GM12872 (cell line): Measurements from ENCODE around the gene SLC44A5.

Experiments
- CTCF ChIP-seq: IDR thresholded peaks from 3 replicates; pipeline ENCODE4 v1.5.1; 2011; ENCODE audit warnings: low read depth, mild to moderate bottlenecking, low read length, moderate library complexity; ENCODE audit not compliant: insufficient read depth

Gene SLC44A5

GRCh38 chr1:75415187-75415586 lies 195.7 kb downstream of the SLC44A5 start:
- TF ChIP-seq CTCF = no peak

DNA sequence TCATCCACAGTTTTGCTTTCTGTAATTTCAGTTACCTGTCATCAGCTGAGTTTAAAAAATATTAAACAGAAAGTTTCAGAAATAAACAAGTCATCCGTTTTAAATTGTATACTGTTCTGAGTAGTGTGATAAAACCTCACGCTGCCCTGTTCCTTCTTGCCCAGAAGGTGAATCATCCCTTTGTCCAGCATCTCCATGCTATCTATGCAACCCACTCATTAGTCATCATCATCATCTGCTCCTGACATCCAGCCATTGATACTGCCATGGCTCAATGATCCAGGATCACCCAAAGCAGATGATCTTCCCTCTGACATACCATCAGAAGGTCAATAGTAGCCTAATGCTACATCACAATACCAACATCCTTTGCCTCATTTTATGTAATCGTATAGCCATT lies 198.3 kb downstream of the SLC44A5 start:
- no peak for TF ChIP-seq CTCF

GRCh38 chr1:75400716-75401115 lies 210.2 kb downstream of the SLC44A5 start:
- TF ChIP-seq CTCF = no peak

DNA sequence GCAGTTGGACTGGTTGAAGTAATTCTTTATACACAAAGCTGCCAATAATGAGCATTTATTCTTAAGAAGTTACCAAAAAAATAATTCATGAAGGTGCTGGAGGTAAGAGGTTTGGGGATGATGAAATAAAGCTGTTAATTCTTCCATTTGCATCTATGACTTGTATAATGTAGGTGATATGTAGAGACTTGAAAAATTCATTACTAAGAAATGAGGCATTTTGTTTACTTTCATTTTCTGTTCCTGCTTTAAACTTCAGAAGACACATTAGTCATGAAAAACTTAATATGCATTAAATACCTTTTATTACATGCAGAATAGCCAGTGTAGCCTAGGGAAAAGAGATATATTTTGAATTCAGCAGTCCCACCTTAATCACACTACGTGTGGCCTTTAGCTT lies 214.2 kb downstream of the SLC44A5 start:
- TF ChIP-seq CTCF = no peak

DNA sequence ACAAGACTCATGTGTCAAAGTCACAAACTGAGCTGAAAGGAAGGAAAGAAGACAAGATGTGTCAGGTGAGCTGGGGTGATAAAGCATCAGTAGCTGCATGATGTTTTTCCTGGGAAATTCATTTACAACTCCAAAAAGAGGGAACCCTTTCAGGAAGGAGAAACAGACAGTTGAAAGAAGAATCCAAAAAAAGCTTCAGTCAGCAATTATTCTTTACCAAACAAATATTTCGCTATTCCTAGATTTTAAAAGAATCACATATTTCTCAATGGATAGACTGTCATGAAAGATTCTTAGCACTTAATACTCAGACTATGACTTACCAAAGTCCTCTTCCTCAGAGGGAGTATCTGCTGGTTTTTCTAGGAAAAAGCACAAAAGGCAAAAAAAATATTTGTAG lies 214.7 kb downstream of the SLC44A5 start:
- TF ChIP-seq CTCF = no peak

DNA sequence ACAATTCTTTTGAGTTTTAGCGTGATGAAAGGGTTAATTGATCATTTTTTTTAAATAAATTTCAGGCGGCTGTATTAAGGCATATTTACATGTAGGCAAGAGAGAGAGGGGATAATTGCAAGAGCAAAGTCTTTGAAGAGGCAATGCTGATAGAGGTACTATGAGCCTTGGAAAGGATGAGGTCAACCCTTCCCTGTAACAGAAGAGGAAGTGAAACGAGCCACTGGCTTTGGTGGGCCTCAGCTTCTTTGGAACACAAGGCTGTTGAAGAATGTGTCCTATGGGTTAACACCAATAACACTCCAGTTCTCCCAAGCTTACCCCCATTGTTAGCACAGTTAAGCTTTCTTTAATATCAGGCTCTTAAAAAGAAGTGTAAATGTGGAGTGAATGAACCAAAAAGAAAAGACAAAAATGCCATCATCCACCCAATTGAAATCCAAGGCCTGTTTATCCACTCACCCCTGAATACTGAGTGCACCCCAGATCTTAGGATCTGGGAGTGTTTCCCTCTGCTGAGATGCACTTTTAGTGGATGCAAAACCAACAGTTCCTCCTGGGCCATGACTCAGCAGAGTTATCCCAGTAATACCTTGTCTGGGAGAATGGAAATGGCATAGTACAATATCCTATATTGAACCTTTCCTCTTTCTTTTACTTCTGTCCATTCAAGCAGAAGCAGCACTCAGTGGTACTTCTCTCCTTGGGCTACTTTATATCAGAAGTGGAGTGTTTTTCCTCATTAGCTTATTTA lies 216.4 kb downstream of the SLC44A5 start:
- no peak for TF ChIP-seq CTCF

DNA sequence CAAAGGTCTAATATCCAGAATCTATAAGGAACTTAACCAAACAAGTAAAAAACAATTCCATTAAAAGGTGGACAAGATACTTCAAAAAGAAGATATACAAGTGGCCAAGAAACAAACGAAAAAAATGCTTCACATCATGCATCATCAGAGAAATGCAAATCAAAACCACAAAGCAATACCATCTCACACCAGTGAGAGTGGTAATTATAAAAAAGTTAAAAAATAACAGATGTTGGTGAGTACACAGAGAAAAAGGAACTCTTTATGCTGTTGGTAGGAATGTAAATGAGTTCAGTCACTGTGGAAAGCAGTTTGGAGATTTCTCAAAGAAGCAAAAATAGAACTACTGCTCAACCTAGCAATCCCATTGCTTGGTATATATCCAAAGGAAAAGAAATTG lies 218.6 kb downstream of the SLC44A5 start:
- TF ChIP-seq CTCF = no peak
